ENCODE results near the gene GPBP1L1.

Gene GPBP1L1

GRCh38 chr1:45594412-45594811, 91.9 kb downstream of the GPBP1L1 start:
- TF ChIP-seq EZH2phosphoT487 (IDR thresholded peaks at IDR 0.05; ENCODE audit: borderline replicate concordance) (no peak), CTCF (conservative IDR thresholded peaks at IDR 0.05; ENCODE audit: low read length) (no peak)
- Histone ChIP-seq H3K9ac (ENCODE audit: low read depth, low read length, poor library complexity, severe bottlenecking) (no peak overlapping the region), H3K36me3 (ENCODE audit: insufficient read depth, low read length) (peaks cover 73% of the 10 kb centered on the region; the same call in 1 of the 2 replicates)

GRCh38 chr1:45589861-45590260, 96.5 kb downstream of the GPBP1L1 start:
- TF ChIP-seq CTCF (conservative IDR thresholded peaks at IDR 0.05; ENCODE audit: low read length) (no peak), EZH2phosphoT487 (IDR thresholded peaks at IDR 0.05; ENCODE audit: borderline replicate concordance) (no peak)
- Histone ChIP-seq H3K9ac (ENCODE audit: low read depth, low read length, poor library complexity, severe bottlenecking) (no peak overlapping the region), H3K9me3 (ENCODE audit: insufficient read depth, low read depth, low read length) (no peaks in the 10 kb centered on the region), H3K9me2 (replicated peaks; ENCODE audit: low read depth, low read length) (no peaks in the 10 kb centered on the region), H3K4me2 (ENCODE audit: low read depth, low read length, poor library complexity, severe bottlenecking) (peak overlapping the region; percentile 62), H3K36me3 (ENCODE audit: insufficient read depth, low read length) (peaks cover 46% of the 10 kb centered on the region; the same call in 1 of the 2 replicates), H4K20me1 (ENCODE audit: insufficient read depth, low read length, poor library complexity, severe bottlenecking) (peaks cover 94% of the 10 kb centered on the region), H3F3A (ENCODE audit: low read depth) (no peaks in the 10 kb centered on the region), H3K79me2 (ENCODE audit: insufficient read depth, low read length) (peaks cover 100% of the 10 kb centered on the region), H3K4me3 (ENCODE audit: low read length, poor library complexity, severe bottlenecking) (no peak overlapping the region), H3K27me3 (ENCODE audit: insufficient read depth, low read length, poor library complexity, severe bottlenecking) (no peaks in the 10 kb centered on the region), H3K4me1 (ENCODE audit: insufficient read depth, low read length, poor library complexity, severe bottlenecking) (peaks cover 35% of the 10 kb centered on the region), H2AFZ (ENCODE audit: low read length) (no peak overlapping the region)

More at GRCh38 chr1:45594412-45594811, 91.9 kb downstream of the GPBP1L1 start:
- Histone ChIP-seq H3K4me2 (ENCODE audit: low read depth, low read length, poor library complexity, severe bottlenecking) (no peak overlapping the region), H3K79me2 (ENCODE audit: insufficient read depth, low read length) (peaks cover 100% of the 10 kb centered on the region), H4K20me1 (ENCODE audit: insufficient read depth, low read length, poor library complexity, severe bottlenecking) (peaks cover 91% of the 10 kb centered on the region), H3K4me1 (ENCODE audit: insufficient read depth, low read length, poor library complexity, severe bottlenecking) (peaks cover 10% of the 10 kb centered on the region), H3K9me2 (replicated peaks; ENCODE audit: low read depth, low read length) (no peaks in the 10 kb centered on the region), H3K9me3 (ENCODE audit: insufficient read depth, low read depth, low read length) (no peaks in the 10 kb centered on the region), H2AFZ (ENCODE audit: low read length) (no peak overlapping the region), H3K27me3 (ENCODE audit: insufficient read depth, low read length, poor library complexity, severe bottlenecking) (no peaks in the 10 kb centered on the region), H3K4me3 (ENCODE audit: low read length, poor library complexity, severe bottlenecking) (no peak overlapping the region), H3F3A (ENCODE audit: low read depth) (no peaks in the 10 kb centered on the region)

GRCh38 chr1:45586769-45587168, 99.6 kb downstream of the GPBP1L1 start:
- no peaks in the 10 kb centered on the region for H3K9me2 ChIP-seq (replicated peaks; ENCODE audit: low read depth, low read length)
- peak overlapping the region; percentile 98 for H3K9ac ChIP-seq (ENCODE audit: low read depth, low read length, poor library complexity, severe bottlenecking)
- no peak overlapping the region for H2AFZ ChIP-seq (ENCODE audit: low read length)
- peak overlapping the region; percentile 96 for H3K4me3 ChIP-seq (ENCODE audit: low read length, poor library complexity, severe bottlenecking)
- H3K36me3 ChIP-seq (ENCODE audit: insufficient read depth, low read length), result peaks cover 16% of the 10 kb centered on the region; the same call in 1 of the 2 replicates
- peaks cover 39% of the 10 kb centered on the region for H3K4me1 ChIP-seq (ENCODE audit: insufficient read depth, low read length, poor library complexity, severe bottlenecking)
- TF ChIP-seq CTCF (conservative IDR thresholded peaks at IDR 0.05; ENCODE audit: low read length) (no peak), EZH2phosphoT487 (IDR thresholded peaks at IDR 0.05; ENCODE audit: borderline replicate concordance) (no peak)
- peak overlapping the region; percentile 92 for H3K4me2 ChIP-seq (ENCODE audit: low read depth, low read length, poor library complexity, severe bottlenecking)
- peaks cover 79% of the 10 kb centered on the region for H3K79me2 ChIP-seq (ENCODE audit: insufficient read depth, low read length)
- peaks cover 76% of the 10 kb centered on the region for H4K20me1 ChIP-seq (ENCODE audit: insufficient read depth, low read length, poor library complexity, severe bottlenecking)
- H3K9me3 ChIP-seq (ENCODE audit: insufficient read depth, low read depth, low read length), result no peaks in the 10 kb centered on the region
- H3F3A ChIP-seq (ENCODE audit: low read depth), result 0 out of 2 replicates have a peak, but pooled peaks cover 2% of the 10 kb centered on the region
- no peaks in the 10 kb centered on the region for H3K27me3 ChIP-seq (ENCODE audit: insufficient read depth, low read length, poor library complexity, severe bottlenecking)
